IMR-90 (cell line): ENCODE data around the gene CDC42BPA. TPM values are rescaled to one million over a fixed set of nuclear protein-coding genes. Genes with fewer than 3 reads are reported as not detected.

Experiments
- ATAC-seq: fragments of 200-7000 bp; cut with Tn5 transposase; 2 replicates; pipeline ENCODE4 v1.9.1; 2020; ENCODE audit warnings: low read depth, mild to moderate bottlenecking, moderate library complexity
- BruUV-seq: library from RNA; stranded (reverse); fragments of 400-500 nt; replicated peaks from 2 replicates; lab custom pipeline; 2021; lab: Mats Ljungman, UMichigan
- CTCF ChIA-PET: fragments of 300-600 bp; formaldehyde crosslinking; extraction: SDS; loops from one replicate; lab custom pipeline; 2021; ENCODE audit warnings: antibody characterized with exemption; lab: Yijun Ruan, JAX
- POLR2A ChIA-PET: fragments of 300-600 bp; sonication (Branson Sonifier 250); formaldehyde crosslinking; loops from one replicate; lab custom pipeline; 2022; ENCODE audit warnings: antibody characterized with exemption; ENCODE audit not compliant: unreplicated experiment; lab: Charles Lee
- DNase-seq: peaks from one replicate; pipeline ENCODE4 v3.0.0; 2013
- H2AFZ ChIP-seq: replicated peaks from 2 replicates; pipeline ENCODE3; 2013; ENCODE audit warnings: low read length, mild to moderate bottlenecking; ENCODE audit not compliant: poor library complexity
- H2AK5ac ChIP-seq: 2 replicates; pipeline ENCODE4 v1.6.1; 2013; ENCODE audit warnings: low read depth, low read length, inconsistent platforms
- H2AK9ac ChIP-seq: replicated peaks from 2 replicates; pipeline ENCODE3; 2013; ENCODE audit warnings: mild to moderate bottlenecking, low read depth, low read length, moderate library complexity; ENCODE audit not compliant: poor library complexity
- H2BK120ac ChIP-seq: 2 replicates; pipeline ENCODE4 v1.6.1; 2013; ENCODE audit warnings: low read depth, low read length, inconsistent platforms
- H2BK15ac ChIP-seq: 3 replicates; pipeline ENCODE4 v1.6.1; 2013; ENCODE audit warnings: low read depth, low read length, inconsistent platforms
- H2BK20ac ChIP-seq: 2 replicates; pipeline ENCODE4 v1.6.1; 2013; ENCODE audit warnings: low read depth, mild to moderate bottlenecking, inconsistent platforms, low read length, moderate library complexity
- H2BK5ac ChIP-seq: 2 replicates; pipeline ENCODE4 v1.6.1; 2013; ENCODE audit warnings: mild to moderate bottlenecking, low read depth, low read length, inconsistent platforms; ENCODE audit not compliant: poor library complexity, severe bottlenecking
- H3K14ac ChIP-seq: replicated peaks from 2 replicates; pipeline ENCODE4 v1.6.1; 2013; ENCODE audit warnings: low read depth, low read length, inconsistent platforms
- H3K18ac ChIP-seq: 2 replicates; pipeline ENCODE4 v1.6.1; 2013; ENCODE audit warnings: low read depth, low read length, control low read depth
- H3K23ac ChIP-seq: 2 replicates; pipeline ENCODE4 v1.6.1; 2013; ENCODE audit warnings: low read depth, low read length, inconsistent platforms
- H3K27ac ChIP-seq: 2 replicates; pipeline ENCODE4 v1.5.1; 2013; ENCODE audit warnings: mild to moderate bottlenecking, control low read depth, low read length; ENCODE audit not compliant: insufficient read depth
- H3K27me3 ChIP-seq: 2 replicates; pipeline ENCODE4 v1.6.1; 2013; ENCODE audit warnings: low read length; ENCODE audit not compliant: control insufficient read depth, insufficient read depth
- H3K36me3 ChIP-seq: 2 replicates; pipeline ENCODE4 v1.6.1; 2013; ENCODE audit warnings: low read length, mixed read lengths; ENCODE audit not compliant: control insufficient read depth, insufficient read depth
- H3K4ac ChIP-seq: 2 replicates; pipeline ENCODE4 v1.6.1; 2013; ENCODE audit warnings: low read depth, low read length, inconsistent platforms
- H3K4me1 ChIP-seq: 2 replicates; pipeline ENCODE4 v1.6.1; 2013; ENCODE audit warnings: low read length, mixed read lengths; ENCODE audit not compliant: control insufficient read depth, insufficient read depth
- H3K4me2 ChIP-seq: 2 replicates; pipeline ENCODE4 v1.6.1; 2013; ENCODE audit warnings: low read depth, mild to moderate bottlenecking, control low read depth, low read length, moderate library complexity
- H3K4me3 ChIP-seq: 2 replicates; pipeline ENCODE4 v1.5.1; 2013; ENCODE audit warnings: low read depth, mild to moderate bottlenecking, control low read depth, low read length, moderate library complexity; ENCODE audit not compliant: insufficient read depth
- H3K56ac ChIP-seq: 2 replicates; pipeline ENCODE4 v1.6.1; 2013; ENCODE audit warnings: low read length, inconsistent platforms; ENCODE audit not compliant: insufficient read depth; ENCODE audit errors: extremely low read depth
- H3K79me1 ChIP-seq, 2 experiments: 2 replicates each; pipeline ENCODE4 v1.6.1; 2013; ENCODE audit warnings: low read length in 2 of 2, inconsistent platforms in 1 of 2, low read depth in 1 of 2
- H3K9ac ChIP-seq: 2 replicates; pipeline ENCODE4 v1.6.1; 2013; ENCODE audit warnings: low read depth, low read length, control low read depth
- H3K9me1 ChIP-seq: 2 replicates; pipeline ENCODE4 v1.6.1; 2013; ENCODE audit warnings: low read length, inconsistent platforms; ENCODE audit not compliant: insufficient read depth
- H3K9me3 ChIP-seq: 2 replicates; pipeline ENCODE4 v1.6.1; 2013; ENCODE audit warnings: low read length; ENCODE audit not compliant: control insufficient read depth, insufficient read depth
- H4K20me1 ChIP-seq: 2 replicates; pipeline ENCODE4 v1.6.1; 2013; ENCODE audit warnings: low read length, inconsistent platforms; ENCODE audit not compliant: insufficient read depth
- H4K5ac ChIP-seq: 2 replicates; pipeline ENCODE4 v1.6.1; 2013; ENCODE audit warnings: mild to moderate bottlenecking, low read depth, low read length, control low read depth
- H4K8ac ChIP-seq, 2 experiments: 2 replicates each; pipeline ENCODE4 v1.6.1; 2013; ENCODE audit warnings: low read depth in 2 of 2, low read length in 2 of 2, control low read depth in 1 of 2, inconsistent platforms in 1 of 2
- H4K91ac ChIP-seq: 2 replicates; pipeline ENCODE4 v1.6.1; 2013; ENCODE audit warnings: low read depth, low read length, inconsistent platforms; ENCODE audit not compliant: insufficient read depth
- RFX5 ChIP-seq: IDR thresholded peaks from 2 replicates; pipeline ENCODE4 v1.8.0; 2012; ENCODE audit warnings: low read depth, mild to moderate bottlenecking, low read length, moderate library complexity
- dilution Hi-C: fragments of 300-500 bp; cut with HindIII; formaldehyde crosslinking; loops from one replicate; pipeline ENCODE4 v1.14.3; 2018; ENCODE audit warnings: low sequenced_read_pairs; ENCODE audit not compliant: unreplicated experiment
- in situ Hi-C: fragments of 300-500 bp; cut with MboI; formaldehyde crosslinking; loops from 3 replicates; pipeline ENCODE4 v1.14.3; 2019; ENCODE audit warnings: low sequenced_read_pairs, inconsistent platforms, mixed read lengths
- intact Hi-C: fragments of 100-400 bp; cut with micrococcal nuclease; formaldehyde crosslinking; loops from 2 replicates; pipeline ENCODE4 v1.10.0; 2022
- polyA plus RNA-seq, 3 experiments: library from polyadenylated mRNA; depleted of rRNA; stranded (reverse); fragments of >200 nt; gene quantifications; 2 replicates each; pipeline ENCODE4 v1.2.3, GENCODE V29; 2012; ENCODE audit warnings: low replicate concordance in 1 of 3
- total RNA-seq: library from RNA; depleted of rRNA; stranded (reverse); fragments of >200 nt; gene quantifications from 2 replicates; pipeline ENCODE4 v1.2.3, GENCODE V29; 2012

CDC42BPA gene
- total and polyA plus RNA-seq, 2 of the 4 experiments (the other 2 are of a cell fraction): 9.4 to 27.8 TPM

DNA sequence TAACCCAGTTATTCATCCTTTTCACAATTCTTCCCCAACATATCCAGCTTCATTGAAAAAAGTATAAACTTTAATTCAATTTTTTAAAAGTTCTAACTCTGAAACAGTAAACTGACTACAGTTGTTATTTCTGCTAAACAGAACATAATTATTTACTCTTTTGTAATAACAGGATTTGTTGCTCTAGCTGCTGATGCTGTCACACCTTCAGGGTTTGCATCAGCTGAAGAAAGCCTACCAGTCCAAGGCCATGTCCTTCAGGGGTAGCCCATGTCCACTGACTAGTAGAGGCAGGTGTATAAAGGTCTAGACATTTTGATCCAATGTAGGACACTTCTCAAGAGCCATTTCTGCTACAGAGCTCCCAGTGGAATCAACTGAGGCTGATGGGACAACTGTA, 107.7 kb downstream of the CDC42BPA start:
- Histone ChIP-seq H3K79me1 (peaks cover 3 to 16% of the 10 kb centered on the region in 2 experiments; a peak in 3 of 4 replicates), H3K4me1 (no peaks in the 10 kb centered on the region), H2BK120ac (no peak overlapping the region), H3K4ac (no peak overlapping the region), H3K9ac (no peak overlapping the region), H4K20me1 (no peaks in the 10 kb centered on the region; the same call in 1 of the 2 replicates), H2AK5ac (no peak overlapping the region), H3K18ac (no peak overlapping the region), H3K9me1 (peaks cover 2% of the 10 kb centered on the region; the same call in 1 of the 2 replicates), H2AFZ (no peak overlapping the region), H3K4me3 (no peak overlapping the region), H2BK5ac (no peak overlapping the region), H4K5ac (no peak overlapping the region), H3K56ac (no peak overlapping the region), H4K91ac (no peak overlapping the region), H3K27me3 (no peaks in the 10 kb centered on the region), H3K4me2 (no peak overlapping the region), H3K36me3 (0 out of 2 replicates have a peak, but pooled peaks cover 1% of the 10 kb centered on the region), H2BK20ac (no peak overlapping the region), H3K23ac (no peak overlapping the region), H3K9me3 (no peaks in the 10 kb centered on the region), H2BK15ac (no peak overlapping the region), H3K14ac (no peak overlapping the region), H4K8ac (no peak overlapping the region), H3K27ac (no peak overlapping the region), H2AK9ac (no peak overlapping the region)
- in situ Hi-C loops: no loop called here
- intact Hi-C loops: loop anchor here (5.0 kb wide), 1 partner anchor 42 kb away; no protein-coding TSS in a partner anchor
- TF ChIP-seq RFX5: no peak
- dilution Hi-C loops: no loop called here
- ATAC-seq: no peak
- ChIA-PET POLR2A (no interaction called here), CTCF (no interaction called here)
- no peak for DNase-seq
- BruUV-seq: no TSS peak
